Stimulated activated CD8-positive, alpha-beta memory T cell treated with anti-CD3 and anti-CD28 coated beads, Interleukin-15, amount 100 ng/mL, for 48 hours (primary cell): ENCODE data around the gene CBLN2.

Experiments used
- DNase-seq, 2 donors: peaks; one replicate each; pipeline ENCODE4 v3.0.0-alpha.2; 2020; ENCODE audit warnings: low read depth in 2 of 2

CBLN2 gene

GRCh38 chr18:72544092-72544886, at the start of gene CBLN2:
Gene CBLN2, minus strand, starts transcription at chr18:72544342. Its CDS starts 2,182 bp downstream, at chr18:72542160.
- DNase-seq: peak; percentile 20 to 32

DNA sequence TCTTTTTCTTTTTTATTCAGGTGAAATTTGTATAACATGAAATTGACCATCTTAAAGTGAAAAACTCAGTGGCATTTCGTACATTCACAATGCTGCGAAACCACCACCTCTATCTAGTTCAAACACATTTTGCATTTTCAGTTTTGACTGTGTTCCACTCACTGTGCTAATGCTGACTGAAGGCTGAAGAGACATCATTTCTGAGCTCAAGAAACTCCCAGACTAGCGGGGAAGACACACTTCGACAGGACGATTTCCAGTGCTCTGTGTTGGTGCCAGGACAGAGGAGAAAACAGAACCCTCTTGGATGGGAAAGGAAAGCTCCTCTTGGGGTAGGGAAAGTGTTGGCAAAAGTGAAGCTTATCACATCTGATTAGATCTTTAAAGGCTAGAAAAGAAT, 44.2 kb upstream of the CBLN2 start:
- DNase-seq: no peak

DNA sequence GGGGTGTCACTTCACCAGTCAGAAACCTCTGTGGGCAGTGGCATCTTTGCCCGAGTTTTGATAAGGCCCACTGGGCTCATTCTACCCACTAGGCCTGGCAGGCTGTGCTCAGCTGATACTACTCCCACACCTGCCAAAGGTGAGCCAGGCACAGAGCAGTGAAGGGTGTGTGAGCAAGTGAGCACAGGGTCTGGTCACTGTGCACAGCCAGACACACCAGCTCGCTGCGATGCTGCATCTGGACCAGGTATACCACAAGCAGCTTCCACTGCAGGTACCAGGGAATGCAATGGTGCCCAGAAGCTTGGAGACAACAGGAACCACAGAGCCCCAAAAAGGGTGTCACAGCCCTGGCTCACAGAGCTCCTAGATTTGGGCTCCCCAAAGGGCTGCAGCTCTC, 40.6 kb upstream of the CBLN2 start:
- no peak for DNase-seq

GRCh38 chr18:72581976-72582375, 37.8 kb upstream of the CBLN2 start:
- DNase-seq: no peak

GRCh38 chr18:72572896-72573295, 28.8 kb upstream of the CBLN2 start:
- DNase-seq: no peak

DNA sequence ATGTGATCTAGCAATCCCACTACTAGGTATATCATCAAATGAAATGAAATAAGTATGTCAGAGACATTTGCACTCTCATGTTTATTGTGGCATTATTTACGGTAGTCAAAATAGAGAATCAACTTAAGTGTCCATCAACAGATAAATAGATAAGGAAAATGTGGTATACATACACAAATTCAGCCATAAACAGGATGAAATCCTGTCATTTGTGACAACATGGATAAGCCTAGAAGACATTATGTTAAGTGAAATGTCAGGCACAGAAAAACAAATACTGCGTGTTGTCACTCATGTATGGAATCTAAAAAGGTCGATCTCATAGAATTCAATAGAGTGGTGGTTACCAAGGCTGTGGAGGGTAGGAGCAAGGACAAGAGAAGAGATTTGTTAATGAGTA, 22.1 kb upstream of the CBLN2 start:
- no peak for DNase-seq

GRCh38 chr18:72555968-72556367, 11.8 kb upstream of the CBLN2 start:
- no peak for DNase-seq

DNA sequence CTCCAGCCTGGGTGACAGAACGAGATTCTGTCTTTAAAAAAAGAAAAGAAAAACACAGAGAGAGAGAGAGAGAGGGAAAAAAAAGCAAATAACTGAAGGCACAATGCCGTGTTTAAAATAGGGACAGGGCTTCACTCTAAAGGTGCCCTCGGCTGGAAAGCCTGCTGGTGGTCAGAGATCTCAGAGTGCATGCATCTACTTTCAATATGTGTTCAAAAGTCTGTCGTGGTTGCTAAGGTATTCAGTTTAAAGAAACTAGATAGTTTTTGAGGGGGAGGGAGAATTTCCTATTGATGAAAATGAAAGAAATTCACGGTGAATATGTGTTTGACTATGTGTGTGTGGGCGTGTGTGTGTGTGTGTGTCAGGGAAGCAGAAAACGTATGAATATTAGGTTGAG, 11.0 kb upstream of the CBLN2 start:
- DNase-seq: no peak

- no peak for DNase-seq
These were observed 636 bp downstream of the CBLN2 start for GRCh38 chr18:72543357-72544055.

DNA sequence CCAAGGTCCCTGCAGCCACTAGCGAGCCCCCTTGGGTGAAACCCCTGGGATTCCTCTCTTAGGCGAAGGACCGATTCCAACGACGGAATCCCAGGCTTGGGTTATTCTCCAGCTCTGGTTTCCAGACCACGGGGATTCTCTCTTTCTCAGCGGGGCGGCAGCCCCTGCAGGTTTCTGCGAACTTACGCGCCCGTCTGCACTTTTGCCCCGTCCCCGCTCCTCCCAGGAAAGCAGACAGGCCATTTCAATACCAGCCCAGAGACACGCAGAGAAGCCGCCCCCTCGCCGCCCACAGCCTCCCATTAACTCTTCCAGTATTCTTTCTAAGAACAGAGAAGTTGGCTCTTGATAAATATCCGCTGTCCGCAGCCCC, 1.2 kb downstream of the CBLN2 start:
- no peak for DNase-seq

DNA sequence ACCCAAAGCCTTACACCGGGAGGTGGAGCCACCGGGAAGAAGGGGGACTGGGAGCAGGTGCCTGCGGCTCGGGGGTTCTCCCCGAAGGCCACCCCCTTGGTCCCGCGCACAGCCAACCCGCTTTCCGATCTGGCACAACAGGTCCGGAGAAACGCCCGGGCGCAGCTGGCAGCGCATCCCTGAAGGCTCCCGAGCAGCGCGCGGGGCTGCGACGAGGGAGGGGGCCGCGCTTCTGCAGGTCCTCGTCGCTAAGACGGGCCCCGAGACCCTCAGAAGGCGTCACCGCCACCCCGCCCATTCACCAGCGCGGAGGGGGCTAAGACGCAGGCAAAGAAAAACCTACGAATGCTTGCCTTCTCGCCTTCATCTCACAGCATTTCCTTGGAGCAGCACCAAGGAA, 1.8 kb downstream of the CBLN2 start:
- DNase-seq: no peak

DNA sequence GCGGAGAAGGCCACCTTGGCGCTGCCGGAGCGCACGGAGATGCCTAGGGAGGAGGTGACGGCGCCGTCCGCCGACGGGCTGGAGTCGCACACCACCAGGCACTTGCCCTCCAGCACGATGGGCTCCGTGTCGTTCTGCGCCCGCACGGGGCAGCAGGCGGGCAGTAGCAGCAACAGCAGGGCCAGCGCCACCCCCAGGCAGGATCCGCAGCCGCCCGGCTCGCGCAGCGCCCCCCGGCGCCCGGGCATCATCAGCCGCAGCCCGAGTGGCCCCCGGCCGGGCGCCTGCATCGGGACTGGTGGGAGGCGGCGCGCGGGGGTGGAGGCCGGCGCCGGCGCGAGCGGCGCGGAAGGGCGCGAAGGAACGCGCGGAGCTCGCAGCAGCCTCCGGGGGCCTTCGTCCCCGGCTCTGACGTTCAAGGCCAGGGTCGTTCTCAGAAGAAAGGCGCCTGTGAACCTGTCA, 2.2 kb downstream of the CBLN2 start:
- no peak for DNase-seq

GRCh38 chr18:72539901-72540300, 4.2 kb downstream of the CBLN2 start:
- DNase-seq: no peak

DNA sequence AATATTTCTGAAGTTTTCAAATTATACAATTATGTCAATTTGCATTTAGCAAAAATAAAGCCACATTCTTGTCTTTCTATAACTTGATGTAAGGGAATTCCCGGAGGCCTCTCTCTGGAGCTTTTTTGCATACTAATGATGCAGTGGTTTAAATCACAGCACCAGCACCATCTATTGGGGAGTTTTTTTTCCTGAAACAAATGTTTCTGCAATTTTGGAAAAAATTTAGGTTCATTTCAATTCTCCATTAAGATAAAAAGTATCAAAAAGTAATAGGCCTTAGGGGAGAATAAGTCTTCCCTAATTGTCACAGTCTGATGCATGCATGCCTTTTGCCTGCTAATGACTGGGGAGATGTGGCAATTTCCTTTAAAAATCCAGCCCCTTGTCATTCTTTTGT, 13.5 kb downstream of the CBLN2 start:
- DNase-seq: no peak

DNA sequence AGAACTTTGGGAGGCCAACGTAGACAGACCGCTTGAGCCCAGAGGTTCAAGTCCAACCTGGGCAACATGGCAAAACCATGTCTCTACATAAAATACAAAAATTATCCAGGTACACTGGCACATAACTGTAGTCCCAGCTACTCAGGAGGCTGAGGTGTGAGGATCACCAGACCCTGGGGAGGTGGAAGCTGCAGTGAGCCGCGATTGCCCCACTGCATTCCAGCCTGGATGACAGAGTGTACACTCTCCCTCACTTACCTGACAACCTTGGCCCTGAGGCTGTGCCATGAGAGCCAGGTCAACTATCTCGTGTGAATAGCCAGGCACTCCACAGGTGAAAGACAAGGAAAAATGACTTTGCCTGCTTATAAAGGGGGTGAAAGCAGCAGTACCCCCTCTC, 39.3 kb downstream of the CBLN2 start:
- DNase-seq: no peak

- no peak for DNase-seq
These were observed 41.3 kb downstream of the CBLN2 start for GRCh38 chr18:72502671-72503431.

- DNase-seq: no peak
These were observed 51.6 kb downstream of the CBLN2 start for GRCh38 chr18:72492497-72492896.
